Endothelial cell of umbilical vein (primary cell): ENCODE data around the gene KDM4B.

Experiments used
- EZH2 ChIP-seq: IDR thresholded peaks from 2 replicates; pipeline ENCODE4 v1.6.1; 2012; ENCODE audit warnings: borderline replicate concordance, low read depth, mild to moderate bottlenecking, moderate library complexity, low read length, inconsistent platforms; ENCODE audit not compliant: severe bottlenecking
- GATA2 ChIP-seq: IDR thresholded peaks from 2 replicates; pipeline ENCODE4 v1.7.0; 2011; ENCODE audit warnings: low read depth, mild to moderate bottlenecking, moderate library complexity, mixed read lengths, low read length; ENCODE audit not compliant: insufficient read length, insufficient read depth
- JUN ChIP-seq: IDR thresholded peaks from 2 replicates; pipeline ENCODE4 v1.6.1; 2011; ENCODE audit warnings: borderline replicate concordance, low read depth; ENCODE audit not compliant: insufficient read length, insufficient read depth
- POLR2A ChIP-seq: IDR thresholded peaks from 2 replicates; pipeline ENCODE4 v1.6.1; 2012; ENCODE audit warnings: low read depth, mild to moderate bottlenecking, control low read depth, low read length
- POLR2AphosphoS5 ChIP-seq: IDR thresholded peaks from 2 replicates; pipeline ENCODE4 v1.6.1; 2012; ENCODE audit warnings: low read depth, mild to moderate bottlenecking, control low read depth, low read length, moderate library complexity; ENCODE audit not compliant: insufficient read depth
- TF ChIP-seq, protein P1 (sequence below), 2 donors: IDR thresholded peaks; 1 replicate in 1 of 2; 2 replicates in 1 of 2; pipeline ENCODE4 v1.5.1; 2011; ENCODE audit warnings: low read length in 2 of 2, mild to moderate bottlenecking in 2 of 2, moderate library complexity in 2 of 2, control low read depth in 1 of 2, inconsistent platforms in 1 of 2, low read depth in 1 of 2; ENCODE audit not compliant: insufficient read depth in 1 of 2; ENCODE audit errors: extremely low read depth in 1 of 2
- TF ChIP-seq, protein P2 (sequence below): IDR thresholded peaks from 2 replicates; pipeline ENCODE4 v1.6.1; 2011; ENCODE audit not compliant: insufficient read depth, insufficient read length

DNA sequence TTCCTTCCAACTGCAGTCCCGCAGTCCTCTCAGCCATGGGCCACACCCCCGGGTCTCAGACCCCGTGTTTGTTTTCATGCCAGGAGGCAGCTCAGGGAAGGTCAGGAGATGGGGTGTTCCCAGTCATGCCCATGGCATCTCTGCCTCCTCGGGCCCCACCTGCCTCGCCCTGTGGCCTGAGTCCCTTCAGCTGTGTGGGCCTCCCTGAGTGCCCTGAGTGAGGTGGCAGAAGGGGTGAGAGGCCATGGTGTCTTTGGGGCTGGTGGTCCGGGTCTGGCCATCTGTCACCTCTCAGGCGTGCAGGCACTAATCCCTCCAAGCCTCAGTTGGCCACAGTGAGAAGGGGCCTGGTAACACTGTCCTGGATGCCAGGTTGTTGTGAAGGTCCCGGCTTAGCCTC is 10.9 kb upstream of the KDM4B start:
- TF ChIP-seq, protein P1, sequence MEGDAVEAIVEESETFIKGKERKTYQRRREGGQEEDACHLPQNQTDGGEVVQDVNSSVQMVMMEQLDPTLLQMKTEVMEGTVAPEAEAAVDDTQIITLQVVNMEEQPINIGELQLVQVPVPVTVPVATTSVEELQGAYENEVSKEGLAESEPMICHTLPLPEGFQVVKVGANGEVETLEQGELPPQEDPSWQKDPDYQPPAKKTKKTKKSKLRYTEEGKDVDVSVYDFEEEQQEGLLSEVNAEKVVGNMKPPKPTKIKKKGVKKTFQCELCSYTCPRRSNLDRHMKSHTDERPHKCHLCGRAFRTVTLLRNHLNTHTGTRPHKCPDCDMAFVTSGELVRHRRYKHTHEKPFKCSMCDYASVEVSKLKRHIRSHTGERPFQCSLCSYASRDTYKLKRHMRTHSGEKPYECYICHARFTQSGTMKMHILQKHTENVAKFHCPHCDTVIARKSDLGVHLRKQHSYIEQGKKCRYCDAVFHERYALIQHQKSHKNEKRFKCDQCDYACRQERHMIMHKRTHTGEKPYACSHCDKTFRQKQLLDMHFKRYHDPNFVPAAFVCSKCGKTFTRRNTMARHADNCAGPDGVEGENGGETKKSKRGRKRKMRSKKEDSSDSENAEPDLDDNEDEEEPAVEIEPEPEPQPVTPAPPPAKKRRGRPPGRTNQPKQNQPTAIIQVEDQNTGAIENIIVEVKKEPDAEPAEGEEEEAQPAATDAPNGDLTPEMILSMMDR (IDR thresholded peaks at IDR 0.05; ENCODE audit: extremely low read depth in 1 of 2, insufficient read depth in 1 of 2, low read depth in 1 of 2, low read length in 2 of 2), result no peak
- TF ChIP-seq POLR2A, result no peak
- no peak for TF ChIP-seq EZH2
- TF ChIP-seq, protein P2, sequence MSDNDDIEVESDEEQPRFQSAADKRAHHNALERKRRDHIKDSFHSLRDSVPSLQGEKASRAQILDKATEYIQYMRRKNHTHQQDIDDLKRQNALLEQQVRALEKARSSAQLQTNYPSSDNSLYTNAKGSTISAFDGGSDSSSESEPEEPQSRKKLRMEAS, result no peak
- TF ChIP-seq JUN, result no peak
- no peak for TF ChIP-seq POLR2AphosphoS5
- no peak for TF ChIP-seq GATA2
